KMS-11 (cell line): ENCODE results near the gene MCRIP1.
A peak's percentile ranks its signal among the peaks of the same experiment; 100 is the strongest.

Experiments
- H2AFZ ChIP-seq: fragments of 200-600 bp; sonication (generic); 2 replicates; pipeline ENCODE4 v1.6.1; 2016; ENCODE audit warnings: antibody characterized with exemption, mixed run types, low read depth
- H3K27ac ChIP-seq: fragments of 200-600 bp; sonication (generic); 2 replicates; pipeline ENCODE4 v1.6.1; 2016; ENCODE audit warnings: mild to moderate bottlenecking, mixed run types
- H3K27me3 ChIP-seq: fragments of 200-600 bp; sonication (generic); 2 replicates; pipeline ENCODE4 v1.6.1; 2017; ENCODE audit warnings: mild to moderate bottlenecking, low read depth, mixed run types, moderate library complexity; ENCODE audit not compliant: insufficient read depth
- H3K36me3 ChIP-seq: fragments of 200-600 bp; sonication (generic); 2 replicates; pipeline ENCODE4 v1.6.1; 2017; ENCODE audit warnings: mild to moderate bottlenecking, mixed run types; ENCODE audit not compliant: insufficient read depth
- H3K4me1 ChIP-seq: fragments of 200-600 bp; sonication (generic); 2 replicates; pipeline ENCODE4 v1.6.1; 2016; ENCODE audit warnings: mild to moderate bottlenecking, low read depth, mixed run types; ENCODE audit not compliant: poor library complexity, severe bottlenecking
- H3K4me2 ChIP-seq: fragments of 200-600 bp; sonication (generic); 2 replicates; pipeline ENCODE4 v1.7.0; 2016; ENCODE audit warnings: mild to moderate bottlenecking, mixed run types
- H3K4me3 ChIP-seq: fragments of 200-600 bp; sonication (generic); IDR thresholded peaks from 2 replicates; pipeline ENCODE4 v1.6.1; 2017; ENCODE audit warnings: low read depth, low read length, mixed read lengths; ENCODE audit not compliant: insufficient read depth
- H3K79me2 ChIP-seq: fragments of 200-600 bp; sonication (generic); 2 replicates; pipeline ENCODE4 v1.6.1; 2016; ENCODE audit warnings: low read depth, mixed run types; ENCODE audit not compliant: insufficient read depth
- H3K9ac ChIP-seq: fragments of 200-600 bp; sonication (generic); 2 replicates; pipeline ENCODE4 v1.6.1; 2016; ENCODE audit warnings: mild to moderate bottlenecking, mixed run types
- H4K20me1 ChIP-seq: fragments of 200-600 bp; sonication (generic); 2 replicates; pipeline ENCODE4 v1.6.1; 2016; ENCODE audit warnings: mild to moderate bottlenecking, mixed run types; ENCODE audit not compliant: insufficient read depth
- TF ChIP-seq, protein P1 (sequence below): fragments of 200-600 bp; sonication (generic); conservative IDR thresholded peaks from 2 replicates; pipeline ENCODE4 v1.6.1; 2017; ENCODE audit warnings: low read depth, mild to moderate bottlenecking, antibody characterized with exemption, low read length, moderate library complexity, mixed read lengths

The MCRIP1 gene

DNA sequence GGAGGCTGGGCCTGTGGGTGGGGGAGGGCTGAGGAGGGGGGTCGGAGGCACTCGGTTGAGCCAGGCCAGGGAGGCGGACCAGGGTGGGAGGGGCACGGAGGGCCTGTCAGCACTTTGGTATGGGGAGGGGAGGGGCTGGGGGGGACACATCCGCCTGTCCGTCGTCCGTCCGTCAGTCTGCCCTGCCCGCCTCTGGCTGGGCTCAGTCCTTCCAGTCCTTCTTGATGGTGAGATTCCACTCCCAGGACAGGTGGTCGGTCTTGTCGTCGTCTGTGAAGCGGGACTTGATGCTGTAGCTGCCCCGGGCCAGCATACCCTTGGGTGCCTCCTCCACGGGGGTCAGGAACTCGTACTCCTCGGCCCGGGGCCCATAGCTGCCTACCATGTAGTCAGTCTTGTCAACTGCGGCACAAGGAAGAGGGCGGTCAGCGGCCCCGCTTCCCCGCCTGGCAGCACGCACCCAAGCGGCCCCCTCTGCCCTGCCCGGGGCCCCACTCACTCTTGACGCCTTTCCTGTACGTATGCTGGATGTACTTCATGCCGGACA, 35.7 kb upstream of the MCRIP1 start:
- Histone ChIP-seq H3K27ac (no peak overlapping the region), H3K4me1 (peaks cover 55% of the 10 kb centered on the region), H3K9ac (no peak overlapping the region), H3K4me3 (no peak overlapping the region), H4K20me1 (no peaks in the 10 kb centered on the region), H3K27me3 (no peaks in the 10 kb centered on the region), H3K79me2 (peaks cover 41% of the 10 kb centered on the region), H3K36me3 (no peaks in the 10 kb centered on the region), H2AFZ (no peak overlapping the region), H3K4me2 (no peak overlapping the region)
- TF ChIP-seq, protein P1, sequence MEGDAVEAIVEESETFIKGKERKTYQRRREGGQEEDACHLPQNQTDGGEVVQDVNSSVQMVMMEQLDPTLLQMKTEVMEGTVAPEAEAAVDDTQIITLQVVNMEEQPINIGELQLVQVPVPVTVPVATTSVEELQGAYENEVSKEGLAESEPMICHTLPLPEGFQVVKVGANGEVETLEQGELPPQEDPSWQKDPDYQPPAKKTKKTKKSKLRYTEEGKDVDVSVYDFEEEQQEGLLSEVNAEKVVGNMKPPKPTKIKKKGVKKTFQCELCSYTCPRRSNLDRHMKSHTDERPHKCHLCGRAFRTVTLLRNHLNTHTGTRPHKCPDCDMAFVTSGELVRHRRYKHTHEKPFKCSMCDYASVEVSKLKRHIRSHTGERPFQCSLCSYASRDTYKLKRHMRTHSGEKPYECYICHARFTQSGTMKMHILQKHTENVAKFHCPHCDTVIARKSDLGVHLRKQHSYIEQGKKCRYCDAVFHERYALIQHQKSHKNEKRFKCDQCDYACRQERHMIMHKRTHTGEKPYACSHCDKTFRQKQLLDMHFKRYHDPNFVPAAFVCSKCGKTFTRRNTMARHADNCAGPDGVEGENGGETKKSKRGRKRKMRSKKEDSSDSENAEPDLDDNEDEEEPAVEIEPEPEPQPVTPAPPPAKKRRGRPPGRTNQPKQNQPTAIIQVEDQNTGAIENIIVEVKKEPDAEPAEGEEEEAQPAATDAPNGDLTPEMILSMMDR = no peak

DNA sequence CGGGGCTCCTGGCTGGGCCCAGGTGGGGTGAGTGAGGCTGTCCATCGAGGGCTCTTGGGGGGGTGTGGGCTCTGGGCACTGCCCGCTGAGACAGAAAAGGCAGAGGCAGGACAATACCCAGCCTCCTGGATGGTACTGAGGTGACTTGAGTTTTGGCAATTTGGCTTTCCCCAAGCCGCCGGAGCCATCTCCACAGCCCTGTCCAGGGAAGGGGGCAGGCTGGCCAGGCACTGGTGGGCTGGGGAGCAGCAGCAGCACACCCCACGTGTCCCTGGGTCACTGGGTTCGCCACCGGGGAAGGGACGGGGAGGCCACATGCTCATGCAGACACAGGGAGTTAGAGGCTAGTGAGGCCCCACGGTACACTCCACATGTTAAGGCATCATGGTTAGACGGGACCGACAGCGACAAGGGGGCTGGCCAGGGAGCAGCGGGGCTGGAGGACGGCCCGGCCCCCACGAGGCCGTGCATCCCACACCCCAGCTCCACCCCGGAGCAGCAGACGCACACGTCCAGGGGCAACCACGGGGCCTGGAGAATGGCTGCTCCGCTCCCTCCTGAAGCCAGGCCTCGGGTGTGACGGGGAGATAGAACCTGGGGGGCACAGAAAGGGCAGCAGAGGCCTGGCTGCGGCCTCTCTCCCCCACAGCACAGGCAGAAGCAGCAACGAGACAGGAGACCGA, 35.0 kb upstream of the MCRIP1 start:
- Histone ChIP-seq H3K27ac (peak overlapping the region; percentile 39; the same call in 1 of the 2 replicates), H3K79me2 (peaks cover 47% of the 10 kb centered on the region), H3K4me1 (peaks cover 58% of the 10 kb centered on the region), H3K27me3 (no peaks in the 10 kb centered on the region), H3K36me3 (no peaks in the 10 kb centered on the region), H3K4me3 (no peak overlapping the region), H3K9ac (no peak overlapping the region), H4K20me1 (no peaks in the 10 kb centered on the region), H2AFZ (no peak overlapping the region), H3K4me2 (no peak overlapping the region)
- TF ChIP-seq, protein P1 = no peak

DNA sequence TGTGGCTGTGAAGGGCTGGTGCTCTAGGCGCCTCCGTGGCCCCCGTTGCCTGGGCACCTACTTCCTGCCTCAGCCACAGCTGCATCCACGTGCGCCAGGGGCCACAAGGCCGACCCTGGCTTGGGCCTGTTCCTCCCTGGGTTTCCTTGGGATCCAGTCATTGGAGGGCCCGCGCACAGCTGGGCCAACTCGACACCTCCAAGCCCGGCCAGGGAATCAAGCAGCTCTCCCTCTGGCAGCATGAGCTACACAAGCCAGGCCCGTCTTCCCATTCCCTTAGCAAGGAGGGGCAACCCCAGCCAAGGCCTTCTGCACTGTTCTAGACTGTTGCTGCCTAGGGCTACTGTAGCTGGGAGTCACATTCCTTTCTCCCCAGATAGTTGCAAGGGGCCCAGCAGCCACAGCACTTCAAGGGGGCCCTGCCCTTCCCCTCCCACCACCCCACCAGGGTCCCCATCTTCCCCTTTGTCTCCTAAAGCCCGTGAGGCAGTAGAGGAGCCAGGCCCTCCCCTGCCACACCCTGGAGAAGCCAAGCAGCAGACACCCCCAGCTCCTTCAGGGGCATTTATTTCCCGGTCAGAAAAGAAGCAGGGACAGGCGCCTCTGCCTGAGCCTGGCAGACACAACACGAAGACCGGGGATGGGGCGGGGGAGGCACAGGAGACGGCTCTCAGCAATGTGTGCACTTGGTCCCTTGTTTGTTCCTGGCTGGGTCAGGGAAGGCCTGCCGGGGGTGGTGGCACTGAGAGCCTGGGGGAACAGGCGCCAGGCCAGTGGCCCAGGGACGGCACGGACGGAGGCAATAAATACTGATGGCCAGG, 34.3 kb upstream of the MCRIP1 start:
- peak overlapping the region; percentile 39 for H3K27ac ChIP-seq
- H3K4me3 ChIP-seq = no peak overlapping the region
- H3K79me2 ChIP-seq = peaks cover 53% of the 10 kb centered on the region
- H3K9ac ChIP-seq = no peak overlapping the region
- peaks cover 58% of the 10 kb centered on the region for H3K4me1 ChIP-seq
- H2AFZ ChIP-seq = no peak overlapping the region
- H3K36me3 ChIP-seq = no peaks in the 10 kb centered on the region
- TF ChIP-seq, protein P1 = no peak
- H3K4me2 ChIP-seq = no peak overlapping the region
- no peaks in the 10 kb centered on the region for H3K27me3 ChIP-seq
- no peaks in the 10 kb centered on the region for H4K20me1 ChIP-seq

DNA sequence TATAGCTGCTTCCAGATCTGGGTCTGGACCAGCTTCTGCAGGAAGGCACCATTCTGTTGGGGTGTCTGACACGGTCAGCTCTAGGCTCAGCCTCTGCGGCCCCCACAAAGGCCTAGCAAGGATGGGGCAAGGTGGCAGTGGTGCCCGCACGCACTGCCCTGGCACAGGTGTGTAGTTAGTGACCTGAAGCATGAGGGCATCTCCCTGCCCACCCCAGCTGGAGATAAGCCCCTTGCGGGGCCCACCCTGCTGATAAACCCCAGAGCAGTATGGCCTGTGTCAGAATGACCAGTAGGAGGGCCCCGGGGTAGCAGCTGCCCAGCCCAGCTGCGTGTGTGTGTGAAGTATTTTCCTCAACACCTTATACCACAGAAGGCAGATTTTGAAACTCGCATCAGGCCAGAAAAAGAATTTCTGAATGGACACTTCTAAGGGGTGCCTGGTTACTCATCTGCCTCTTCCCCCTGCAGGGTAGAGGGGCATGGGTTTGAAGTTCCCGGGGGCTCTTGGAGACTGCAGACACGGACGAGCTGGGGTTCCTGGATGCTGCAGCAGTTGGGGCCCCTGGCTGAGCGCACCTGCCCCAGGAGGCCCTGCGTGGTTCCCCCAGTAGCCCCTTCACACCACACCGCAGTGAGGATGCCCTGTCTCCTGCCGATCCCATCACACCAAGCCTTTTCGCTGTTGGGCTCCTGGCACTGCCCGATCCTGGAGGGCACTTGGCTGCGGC, 33.5 kb upstream of the MCRIP1 start:
- Histone ChIP-seq H3K36me3 (no peaks in the 10 kb centered on the region), H3K4me3 (no peak overlapping the region), H3K27ac (peak overlapping the region; percentile 12; the same call in 1 of the 2 replicates), H3K79me2 (peaks cover 52% of the 10 kb centered on the region), H4K20me1 (no peaks in the 10 kb centered on the region), H3K4me2 (no peak overlapping the region), H3K4me1 (peaks cover 57% of the 10 kb centered on the region), H2AFZ (no peak overlapping the region), H3K9ac (no peak overlapping the region), H3K27me3 (no peaks in the 10 kb centered on the region)
- TF ChIP-seq, protein P1 = no peak
